GM12875 (cell line): ENCODE measurements around the gene SLC43A1.

Experiments used
- H3K4me3 ChIP-seq: one replicate; pipeline ENCODE4 v1.5.1; 2011; ENCODE audit warnings: low read depth, low read length, control low read depth
- CTCF ChIP-seq: IDR thresholded peaks from 2 replicates; pipeline ENCODE4 v1.5.1; 2011; ENCODE audit warnings: low read depth, mild to moderate bottlenecking, control low read depth, inconsistent platforms, low read length, moderate library complexity, borderline replicate concordance; ENCODE audit not compliant: insufficient read depth

SLC43A1 gene

GRCh38 chr11:57477507-57478189, 37.9 kb downstream of the SLC43A1 start:
- H3K4me3 ChIP-seq: no peak overlapping the region
- no peak for TF ChIP-seq CTCF

DNA sequence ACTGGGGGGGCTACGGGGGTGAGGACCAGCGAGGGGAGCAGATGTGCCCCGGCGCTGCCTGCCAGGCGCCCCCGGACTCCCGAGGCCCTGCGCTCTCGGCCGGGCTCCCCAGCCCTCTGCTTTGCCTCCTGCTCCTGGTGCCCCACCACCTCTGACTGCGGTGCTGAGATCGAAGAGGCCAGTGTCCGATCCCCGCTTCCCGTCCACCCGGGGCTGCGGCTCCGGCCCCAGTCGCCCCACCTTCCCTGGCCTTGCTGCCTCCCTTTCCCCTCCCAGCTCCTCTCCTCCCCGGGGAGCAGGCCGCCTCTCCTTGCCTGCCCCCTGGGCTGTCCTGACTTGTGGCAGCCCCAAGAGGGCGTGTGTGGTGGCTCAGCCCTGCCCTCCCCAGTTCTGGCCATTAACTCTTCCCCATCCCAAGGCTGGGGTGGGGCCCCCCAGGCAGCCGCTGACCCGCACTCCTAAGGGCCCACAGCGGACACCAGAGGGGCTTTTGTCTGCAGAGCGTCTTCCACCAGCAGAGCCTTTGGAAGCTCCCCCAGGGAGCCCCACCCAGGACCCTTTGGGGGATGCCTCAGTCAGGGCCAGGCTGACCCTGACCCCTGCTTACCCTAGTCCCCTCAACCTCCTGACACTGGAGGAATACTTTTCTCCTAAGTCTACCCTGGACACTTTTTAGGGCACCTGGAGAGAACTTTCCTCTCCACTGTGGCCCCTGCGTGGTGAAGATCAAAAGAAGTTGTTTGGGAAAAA, 38.6 kb downstream of the SLC43A1 start:
- H3K4me3 ChIP-seq: peak overlapping the region; percentile 58
- TF ChIP-seq CTCF: peak; percentile 74

- peak overlapping the region; percentile 58 for H3K4me3 ChIP-seq
- TF ChIP-seq CTCF: no peak
Observed at GRCh38 chr11:57476047-57476756, 39.3 kb downstream of the SLC43A1 start.

- no peak for TF ChIP-seq CTCF
- peak overlapping the region; percentile 58 for H3K4me3 ChIP-seq
Observed at GRCh38 chr11:57475671-57476046, 39.8 kb downstream of the SLC43A1 start.

GRCh38 chr11:57475191-57475590, 40.3 kb downstream of the SLC43A1 start:
- H3K4me3 ChIP-seq: no peak overlapping the region
- TF ChIP-seq CTCF: no peak

DNA sequence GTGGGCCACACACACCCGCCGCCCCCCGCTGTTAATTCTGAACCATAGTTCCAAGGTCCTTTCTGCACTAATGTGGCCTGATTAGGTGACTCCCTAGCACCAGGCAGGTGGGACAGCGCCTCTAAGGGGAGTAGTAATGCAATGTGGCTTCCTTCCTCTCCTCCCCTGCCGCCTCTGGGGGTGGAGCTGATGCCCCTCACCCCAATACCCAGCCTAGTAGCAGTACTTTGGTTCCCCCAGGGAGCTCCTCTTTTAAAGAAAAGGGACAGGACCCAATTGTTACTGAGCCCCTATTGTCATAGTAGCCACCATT, 40.7 kb downstream of the SLC43A1 start:
- H3K4me3 ChIP-seq: no peak overlapping the region
- TF ChIP-seq CTCF: no peak
